Measurements from ENCODE around the gene EFNA2. TPM values are rescaled to one million over a fixed set of nuclear protein-coding genes. Genes with fewer than 3 reads are reported as not detected.

Gene EFNA2
- total RNA-seq, 1 experiment from 2014 or later = 14.3 TPM

DNA sequence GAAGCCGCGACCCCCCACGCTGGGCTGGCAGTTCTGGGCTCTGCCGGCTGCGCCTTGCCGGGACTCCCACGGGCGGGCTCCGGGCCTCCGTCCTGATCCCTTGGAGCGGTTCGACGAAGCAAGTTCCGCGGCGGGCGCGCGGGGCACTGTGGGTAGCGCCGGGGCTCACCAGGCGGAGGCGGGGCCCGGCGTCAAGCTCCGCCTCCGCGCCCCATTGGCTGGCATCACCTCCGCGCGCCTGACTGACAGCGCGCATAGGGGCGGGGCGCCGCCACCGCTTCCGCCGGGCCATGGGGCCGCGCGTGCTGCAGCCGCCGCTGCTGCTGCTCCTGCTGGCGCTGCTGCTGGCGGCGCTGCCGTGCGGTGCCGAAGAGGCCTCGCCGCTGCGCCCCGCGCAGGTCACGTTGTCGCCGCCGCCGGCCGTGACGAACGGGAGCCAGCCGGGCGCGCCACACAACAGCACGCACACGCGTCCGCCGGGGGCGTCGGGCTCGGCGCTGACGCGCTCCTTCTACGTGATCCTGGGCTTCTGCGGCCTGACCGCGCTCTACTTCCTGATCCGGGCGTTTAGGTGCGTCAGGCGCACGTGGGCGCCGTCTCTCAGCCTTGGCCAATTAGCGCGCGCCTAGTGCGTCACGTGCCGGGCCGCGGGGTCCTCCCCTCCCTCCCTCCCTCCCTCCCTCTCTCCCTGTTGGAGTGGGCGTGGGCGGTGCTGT is 10.3 kb upstream of the EFNA2 start, which contains the start of gene FAM174C:
TSS of gene FAM174C (plus strand) at position 271 of the 716 bp plus-strand sequence. CDS start at position 291, 20 bp downstream.
- TF ChIP-seq, protein P1, sequence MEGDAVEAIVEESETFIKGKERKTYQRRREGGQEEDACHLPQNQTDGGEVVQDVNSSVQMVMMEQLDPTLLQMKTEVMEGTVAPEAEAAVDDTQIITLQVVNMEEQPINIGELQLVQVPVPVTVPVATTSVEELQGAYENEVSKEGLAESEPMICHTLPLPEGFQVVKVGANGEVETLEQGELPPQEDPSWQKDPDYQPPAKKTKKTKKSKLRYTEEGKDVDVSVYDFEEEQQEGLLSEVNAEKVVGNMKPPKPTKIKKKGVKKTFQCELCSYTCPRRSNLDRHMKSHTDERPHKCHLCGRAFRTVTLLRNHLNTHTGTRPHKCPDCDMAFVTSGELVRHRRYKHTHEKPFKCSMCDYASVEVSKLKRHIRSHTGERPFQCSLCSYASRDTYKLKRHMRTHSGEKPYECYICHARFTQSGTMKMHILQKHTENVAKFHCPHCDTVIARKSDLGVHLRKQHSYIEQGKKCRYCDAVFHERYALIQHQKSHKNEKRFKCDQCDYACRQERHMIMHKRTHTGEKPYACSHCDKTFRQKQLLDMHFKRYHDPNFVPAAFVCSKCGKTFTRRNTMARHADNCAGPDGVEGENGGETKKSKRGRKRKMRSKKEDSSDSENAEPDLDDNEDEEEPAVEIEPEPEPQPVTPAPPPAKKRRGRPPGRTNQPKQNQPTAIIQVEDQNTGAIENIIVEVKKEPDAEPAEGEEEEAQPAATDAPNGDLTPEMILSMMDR (conservative IDR thresholded peaks at IDR 0.05) = no peak
- H3K36me3 Mint-ChIP-seq (ENCODE audit: insufficient read depth in 1 of 3, low read depth in 3 of 3) = peaks cover 34 to 74% (median 52%) of the 10 kb centered on the region in 3 experiments
- DNase-seq = peak; percentile 97
- H3K4me1 Mint-ChIP-seq = peaks cover 36 to 42% of the 10 kb centered on the region in 2 experiments
- H3K9me3 Mint-ChIP-seq = no peaks in the 10 kb centered on the region
- H3K23ac ChIP-seq (ENCODE audit: insufficient read length, low read depth, low read length) = no peak within 1 kb of the TSS
- no peak within 1 kb of the TSS for H3K4ac ChIP-seq (ENCODE audit: low read depth, low read length)
- H3K27me3 Mint-ChIP-seq (ENCODE audit: low read depth) = no peaks in the 10 kb centered on the region; the same call in 1 of the 2 replicates
- no peaks in the 10 kb centered on the region for H3K4me1 ChIP-seq (ENCODE audit: insufficient read depth, low read length)
- no peak within 1 kb of the TSS for H3T11ph ChIP-seq (ENCODE audit: low read length)
- H2BK120ac ChIP-seq (ENCODE audit: low read depth, low read length, poor library complexity, severe bottlenecking) = no peak within 1 kb of the TSS
- H3K4me2 ChIP-seq (ENCODE audit: insufficient read depth, insufficient read length, low read length) = peak within 1 kb of the TSS; percentile 67
- peak within 1 kb of the TSS; percentile 94 to 99 (median 95); a peak in 5 of 7 replicates for H3K27ac Mint-ChIP-seq
- peak within 1 kb of the TSS; percentile 71 for H3K9ac ChIP-seq (ENCODE audit: extremely low read depth, insufficient read length, low read length)
- no peak within 1 kb of the TSS for H4K91ac ChIP-seq (ENCODE audit: insufficient read length, low read depth, low read length)
- no peaks in the 10 kb centered on the region for H3K27me3 ChIP-seq (ENCODE audit: insufficient read depth, low read length)
- no peak within 1 kb of the TSS for H2BK5ac ChIP-seq (ENCODE audit: insufficient read length, low read length)
- no peaks in the 10 kb centered on the region; the same call in 1 of the 2 replicates for H3K79me2 ChIP-seq (ENCODE audit: insufficient read depth, low read length)
- H3K14ac ChIP-seq (ENCODE audit: insufficient read depth, low read length) = peak within 1 kb of the TSS; percentile 75
- H3K79me1 ChIP-seq (ENCODE audit: insufficient read depth, low read depth, low read length, poor library complexity, severe bottlenecking) = peaks cover 9% of the 10 kb centered on the region
- H4K20me1 ChIP-seq (ENCODE audit: control insufficient read depth, insufficient read depth, insufficient read length) = no peaks in the 10 kb centered on the region
- no peak within 1 kb of the TSS for H2BK12ac ChIP-seq (ENCODE audit: insufficient read length, low read depth, low read length)
- peak within 1 kb of the TSS; percentile 71 to 87 for H3K4me3 Mint-ChIP-seq
- no peak within 1 kb of the TSS for H2BK20ac ChIP-seq (ENCODE audit: low read depth, low read length, poor library complexity, severe bottlenecking)
- H4K5ac ChIP-seq (ENCODE audit: insufficient read length, low read depth, low read length) = no peak within 1 kb of the TSS
- no peak within 1 kb of the TSS for H3K27ac ChIP-seq (ENCODE audit: insufficient read length, low read depth, low read length)
- H3K56ac ChIP-seq (ENCODE audit: insufficient read length, low read depth, low read length) = no peak within 1 kb of the TSS
- WGBS (ENCODE audit: extremely low coverage, insufficient read length, low lambda C conversion rate) = no CpG with 5 or more reads among the region's 98 CpGs
- no peak within 1 kb of the TSS for H4K8ac ChIP-seq (replicated peaks; ENCODE audit: insufficient read length, low read depth, low read length)
- peak within 1 kb of the TSS; percentile 67 for H3K18ac ChIP-seq (ENCODE audit: insufficient read length, low read depth, low read length)
- H2AK5ac ChIP-seq (ENCODE audit: insufficient read length, low read length) = no peak within 1 kb of the TSS
- peaks cover 9% of the 10 kb centered on the region for H3K23me2 ChIP-seq (ENCODE audit: insufficient read length, low read depth, low read length, poor library complexity, severe bottlenecking)
- no peaks in the 10 kb centered on the region for H3K9me3 ChIP-seq (ENCODE audit: control insufficient read depth, low read depth, low read length)
- H2BK15ac ChIP-seq (ENCODE audit: low read depth, low read length) = no peak within 1 kb of the TSS; the same call in 1 of the 2 replicates
- H2AFZ ChIP-seq (ENCODE audit: low read length) = no peak within 1 kb of the TSS
